C4-2B (cell line): ENCODE data around the gene VTI1A.

ENCODE experiments used
- H3K27ac ChIP-seq: fragments of 450-650 bp; 2 replicates; pipeline ENCODE4 v1.5.1; 2017
- CTCF ChIP-seq: fragments of 450-650 bp; conservative IDR thresholded peaks from 2 replicates; pipeline ENCODE4 v1.5.1; 2017; ENCODE audit warnings: mild to moderate bottlenecking
- ZFX ChIP-seq: fragments of 450-650 bp; IDR thresholded peaks from 2 replicates; pipeline ENCODE4 v1.6.1; 2017

The VTI1A gene

DNA sequence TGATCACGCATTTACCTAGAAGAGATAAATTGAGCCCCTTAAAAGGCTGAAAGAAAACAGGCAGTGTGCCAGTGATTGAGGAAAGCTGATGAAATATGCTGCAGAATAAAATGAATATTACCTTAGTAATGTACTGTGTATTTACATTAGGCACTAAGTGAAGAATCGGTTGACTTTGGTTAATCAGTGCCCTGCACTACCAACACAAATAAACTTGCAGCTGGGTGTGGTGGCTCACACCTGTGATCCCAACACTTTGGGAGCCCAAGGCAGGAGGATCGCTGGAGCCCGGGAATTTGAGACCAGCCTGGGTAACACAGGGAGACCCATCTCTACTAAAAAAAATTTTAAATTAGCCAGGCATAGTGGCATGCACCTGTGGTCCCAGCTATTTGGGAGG is 354.7 kb downstream of the VTI1A start:
- no peak overlapping the region for H3K27ac ChIP-seq
- no peak for TF ChIP-seq CTCF
- no peak for TF ChIP-seq ZFX

DNA sequence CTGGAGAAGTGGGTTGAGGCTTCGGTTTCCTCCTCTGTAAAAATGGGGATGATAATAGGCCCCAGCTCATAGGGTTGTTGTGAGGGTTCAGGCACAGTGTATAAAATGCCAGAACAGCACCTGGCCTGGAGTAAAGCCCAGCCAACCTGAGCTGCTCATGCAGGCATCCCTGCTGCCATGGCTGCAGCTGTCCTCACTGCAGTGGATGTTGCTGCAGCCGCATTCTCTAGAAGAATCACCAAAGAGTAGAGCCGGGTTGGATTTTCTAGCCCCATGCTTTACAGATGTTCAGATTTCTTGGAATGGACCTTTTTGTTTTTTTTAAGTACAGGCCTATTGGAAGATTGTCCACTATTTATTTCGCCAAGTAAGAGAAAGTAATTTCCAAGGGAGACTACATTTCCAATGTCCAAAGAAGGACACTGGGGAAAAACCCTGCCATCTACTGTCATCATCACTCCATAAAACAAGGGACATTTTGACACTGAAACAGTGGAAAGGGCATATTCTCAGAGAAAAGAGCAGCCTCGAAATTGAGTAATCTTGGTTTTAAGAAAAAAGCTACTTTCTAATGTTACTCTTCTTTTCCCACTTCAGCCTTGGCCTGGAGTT is 355.5 kb downstream of the VTI1A start:
- TF ChIP-seq ZFX (no peak), CTCF (no peak)
- H3K27ac ChIP-seq, result no peak overlapping the region

- no peak for TF ChIP-seq ZFX
- TF ChIP-seq CTCF, result no peak
- H3K27ac ChIP-seq, result peak overlapping the region; percentile 36
These were observed 357.0 kb downstream of the VTI1A start for GRCh38 chr10:112803961-112804401.

DNA sequence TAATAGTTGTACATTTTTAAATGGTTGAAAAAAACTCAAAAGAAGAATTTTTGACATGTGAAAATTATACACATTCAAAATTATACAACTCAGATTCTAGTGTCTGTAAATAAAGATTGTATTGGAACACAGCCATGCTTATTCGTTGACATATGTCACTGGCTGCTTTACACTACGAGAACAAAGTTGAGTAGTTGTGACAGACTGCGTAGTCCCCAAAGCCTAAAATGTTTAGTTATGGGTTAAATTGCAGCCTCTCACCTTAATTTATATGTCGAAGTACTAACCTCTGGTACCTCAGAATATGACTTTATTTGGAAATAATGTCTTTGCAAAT is 358.2 kb downstream of the VTI1A start:
- TF ChIP-seq CTCF, result no peak
- no peak for TF ChIP-seq ZFX
- H3K27ac ChIP-seq, result peak overlapping the region; percentile 36

DNA sequence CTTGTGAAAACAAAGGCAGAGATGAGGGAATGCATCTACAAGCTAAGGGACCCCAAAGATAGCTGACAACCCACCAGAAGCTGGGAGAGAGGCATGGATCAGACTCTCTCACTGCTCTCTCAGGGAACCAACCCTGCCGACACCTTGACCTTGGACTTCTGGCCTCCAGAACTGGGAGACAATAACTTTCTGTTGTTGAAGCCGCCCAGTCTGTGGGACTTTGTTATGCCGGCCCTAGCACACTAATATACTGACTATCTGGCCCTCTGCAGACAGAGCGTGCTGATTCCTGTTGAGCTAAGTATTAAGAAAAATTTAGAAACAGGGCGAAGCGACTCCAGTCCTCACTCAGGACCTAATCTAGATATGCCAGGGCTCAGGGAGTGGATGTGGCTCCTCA is 358.7 kb downstream of the VTI1A start:
- TF ChIP-seq CTCF (no peak), ZFX (no peak)
- H3K27ac ChIP-seq, result no peak overlapping the region

- TF ChIP-seq ZFX (no peak), CTCF (no peak)
- H3K27ac ChIP-seq, result no peak overlapping the region
These were observed 360.0 kb downstream of the VTI1A start for GRCh38 chr10:112807013-112807412.

DNA sequence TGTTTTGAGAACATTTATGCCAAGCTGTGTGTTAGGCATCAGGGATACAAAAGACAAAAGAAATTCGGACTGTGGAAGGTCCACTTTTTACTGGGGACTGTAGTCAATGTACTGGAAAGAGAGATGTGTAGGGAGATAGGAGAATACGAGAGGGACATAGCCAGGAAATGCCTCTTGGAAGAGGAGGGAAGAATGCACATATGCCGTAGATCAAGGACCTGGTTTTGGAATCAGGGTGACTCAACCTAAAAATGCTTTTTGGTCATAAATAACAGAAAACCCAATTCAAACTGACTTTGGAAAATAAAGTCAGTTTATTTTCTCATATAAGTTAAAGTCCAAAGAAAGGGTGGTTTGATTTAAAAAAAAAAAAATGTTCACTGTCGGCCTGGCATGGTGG is 362.7 kb downstream of the VTI1A start:
- TF ChIP-seq CTCF, result no peak
- no peak for TF ChIP-seq ZFX
- peak overlapping the region; percentile 75; the same call in 1 of the 2 replicates for H3K27ac ChIP-seq
